Activated CD4-positive, alpha-beta T cell treated with anti-CD3 and anti-CD28 coated beads, Interleukin-2, amount 10 ng/mL, durations not matched to agents 7 days and 5 days (primary cell): Measurements from ENCODE around the gene CD8A. TPM values are rescaled to one million over a fixed set of nuclear protein-coding genes. Genes with fewer than 3 reads are reported as not detected.
"Not testable (repeated sequence)": the region's sequence is repeated elsewhere in the genome, so short reads cannot be mapped to it uniquely, and the experiment has no call there.

Source experiments
- CTCF ChIA-PET: fragments of 350-600 bp; sonication (Branson Sonifier 250); formaldehyde crosslinking; loops from one replicate; lab custom pipeline; 2021; ENCODE audit warnings: antibody characterized with exemption; lab: Charles Lee
- POLR2A ChIA-PET: fragments of 350-600 bp; sonication (Branson Sonifier 250); formaldehyde crosslinking; loops from one replicate; lab custom pipeline; 2021; ENCODE audit warnings: antibody characterized with exemption; lab: Charles Lee
- DNase-seq: peaks from one replicate; pipeline ENCODE4 v3.0.0-alpha.2; 2020
- H3K27ac Mint-ChIP-seq: one replicate; pipeline ENCODE4 v1.8.0; 2021; ENCODE audit warnings: mild to moderate bottlenecking, moderate library complexity, mixed read lengths
- H3K27me3 Mint-ChIP-seq: one replicate; pipeline ENCODE4 v1.8.0; 2021; ENCODE audit warnings: mixed read lengths
- H3K36me3 Mint-ChIP-seq: one replicate; pipeline ENCODE4 v1.8.0; 2021; ENCODE audit warnings: low read depth, mixed read lengths
- H3K4me1 Mint-ChIP-seq: one replicate; pipeline ENCODE4 v1.8.0; 2021; ENCODE audit warnings: mixed read lengths
- H3K4me3 Mint-ChIP-seq: one replicate; pipeline ENCODE4 v1.8.0; 2021; ENCODE audit warnings: mild to moderate bottlenecking, moderate library complexity, mixed read lengths
- H3K9me3 Mint-ChIP-seq: one replicate; pipeline ENCODE4 v1.8.0; 2021; ENCODE audit warnings: mixed read lengths
- total RNA-seq, 2 experiments: library from RNA; stranded (reverse); gene quantifications; one replicate each; pipeline ENCODE4 v1.2.3, GENCODE V29; 2021

CD8A gene
- total RNA-seq, 2 experiments from 2014 or later = 0.72 to 0.77 TPM

GRCh38 chr2:86764661-86765309, 25.9 kb downstream of the CD8A start:
- peak; percentile 51 for DNase-seq
- Mint-ChIP-seq H3K27ac (no peak overlapping the region), H3K9me3 (no peaks in the 10 kb centered on the region), H3K27me3 (no peaks in the 10 kb centered on the region), H3K4me1 (peaks cover 2% of the 10 kb centered on the region), H3K36me3 (peaks cover 16% of the 10 kb centered on the region), H3K4me3 (no peak overlapping the region)
- POLR2A ChIA-PET = no interaction called here
- CTCF ChIA-PET = interaction anchor here (0.6 to 1.7 kb wide), 4 partner anchors 16 to 41 kb away, joined by 3 to 5 read pairs (median 4); no protein-coding TSS in a partner anchor

GRCh38 chr2:86760371-86760770, 30.3 kb downstream of the CD8A start:
- no peak for DNase-seq
- Mint-ChIP-seq H3K27ac (no peak overlapping the region), H3K36me3 (peaks cover 24% of the 10 kb centered on the region), H3K9me3 (no peaks in the 10 kb centered on the region), H3K4me3 (no peak overlapping the region), H3K4me1 (peaks cover 3% of the 10 kb centered on the region), H3K27me3 (no peaks in the 10 kb centered on the region)
- CTCF ChIA-PET = no interaction called here
- POLR2A ChIA-PET = no interaction called here

GRCh38 chr2:86758405-86758804, 32.3 kb downstream of the CD8A start:
- H3K27ac Mint-ChIP-seq = no peak overlapping the region
- peaks cover 29% of the 10 kb centered on the region for H3K36me3 Mint-ChIP-seq
- no peak for DNase-seq
- ChIA-PET POLR2A (no interaction called here), CTCF (no interaction called here)
- H3K4me1 Mint-ChIP-seq = peaks cover 1% of the 10 kb centered on the region
- no peak overlapping the region for H3K4me3 Mint-ChIP-seq
- H3K27me3 Mint-ChIP-seq = no peaks in the 10 kb centered on the region
- H3K9me3 Mint-ChIP-seq = no peaks in the 10 kb centered on the region

GRCh38 chr2:86753606-86754005, 37.1 kb downstream of the CD8A start:
- peaks cover 60% of the 10 kb centered on the region for H3K36me3 Mint-ChIP-seq
- H3K9me3 Mint-ChIP-seq = peaks cover 13% of the 10 kb centered on the region
- CTCF ChIA-PET = interaction anchor here (1.3 kb wide), 1 partner anchor 26 kb away, joined by 3 read pairs; no protein-coding TSS in a partner anchor
- peaks cover 3% of the 10 kb centered on the region for H3K4me1 Mint-ChIP-seq
- H3K27me3 Mint-ChIP-seq = no peaks in the 10 kb centered on the region
- DNase-seq = no peak
- H3K27ac Mint-ChIP-seq = no peak overlapping the region
- POLR2A ChIA-PET = no interaction called here
- H3K4me3 Mint-ChIP-seq = no peak overlapping the region

GRCh38 chr2:86752934-86753333, 37.8 kb downstream of the CD8A start:
- Mint-ChIP-seq H3K36me3 (peaks cover 60% of the 10 kb centered on the region), H3K4me3 (no peak overlapping the region), H3K27ac (no peak overlapping the region), H3K9me3 (peaks cover 13% of the 10 kb centered on the region), H3K4me1 (peaks cover 3% of the 10 kb centered on the region), H3K27me3 (no peaks in the 10 kb centered on the region)
- ChIA-PET POLR2A (no interaction called here), CTCF (no interaction called here)
- no peak for DNase-seq

- Mint-ChIP-seq H3K9me3 (peaks cover 13% of the 10 kb centered on the region), H3K4me1 (peaks cover 5% of the 10 kb centered on the region), H3K36me3 (peaks cover 68% of the 10 kb centered on the region), H3K4me3 (no peak overlapping the region), H3K27me3 (no peaks in the 10 kb centered on the region), H3K27ac (no peak overlapping the region)
- no peak for DNase-seq
- POLR2A ChIA-PET = no interaction called here
- CTCF ChIA-PET = no interaction called here
Measured at GRCh38 chr2:86751778-86752177, 38.9 kb downstream of the CD8A start.

GRCh38 chr2:86750240-86750839, 40.4 kb downstream of the CD8A start:
- Mint-ChIP-seq H3K4me3 (no peak overlapping the region), H3K27ac (no peak overlapping the region), H3K9me3 (peaks cover 13% of the 10 kb centered on the region), H3K27me3 (no peaks in the 10 kb centered on the region), H3K4me1 (peaks cover 6% of the 10 kb centered on the region), H3K36me3 (peaks cover 65% of the 10 kb centered on the region)
- DNase-seq = no peak
- POLR2A ChIA-PET = no interaction called here
- CTCF ChIA-PET = no interaction called here

- ChIA-PET CTCF (no interaction called here), POLR2A (no interaction called here)
- DNase-seq = no peak
- Mint-ChIP-seq H3K9me3 (peaks cover 13% of the 10 kb centered on the region), H3K4me1 (peaks cover 10% of the 10 kb centered on the region), H3K27ac (no peak overlapping the region), H3K4me3 (no peak overlapping the region), H3K27me3 (no peaks in the 10 kb centered on the region), H3K36me3 (peaks cover 64% of the 10 kb centered on the region)
Measured at GRCh38 chr2:86747711-86748639, 42.7 kb downstream of the CD8A start.

GRCh38 chr2:86746939-86747338, 43.8 kb downstream of the CD8A start:
- ChIA-PET POLR2A (no interaction called here), CTCF (no interaction called here)
- DNase-seq = no peak
- Mint-ChIP-seq H3K9me3 (peaks cover 13% of the 10 kb centered on the region), H3K36me3 (peaks cover 59% of the 10 kb centered on the region), H3K4me3 (no peak overlapping the region), H3K27ac (no peak overlapping the region), H3K27me3 (no peaks in the 10 kb centered on the region), H3K4me1 (peaks cover 12% of the 10 kb centered on the region)

GRCh38 chr2:86744152-86744551, 46.6 kb downstream of the CD8A start:
- ChIA-PET CTCF (interaction anchor here (0.7 kb wide), 1 partner anchor 21 kb away, joined by 4 read pairs; no protein-coding TSS in a partner anchor), POLR2A (interaction anchor here (0.6 kb wide), 1 partner anchor 45 kb away, joined by 4 read pairs; no protein-coding TSS in a partner anchor)
- DNase-seq = no peak
- H3K27me3 Mint-ChIP-seq = no peaks in the 10 kb centered on the region
- no peak overlapping the region for H3K4me3 Mint-ChIP-seq
- H3K4me1 Mint-ChIP-seq = peaks cover 9% of the 10 kb centered on the region
- no peak overlapping the region for H3K27ac Mint-ChIP-seq
- H3K9me3 Mint-ChIP-seq = no peaks in the 10 kb centered on the region
- H3K36me3 Mint-ChIP-seq = peaks cover 37% of the 10 kb centered on the region

GRCh38 chr2:86741889-86742498, 48.7 kb downstream of the CD8A start:
- H3K27ac Mint-ChIP-seq, DNase-seq, POLR2A ChIA-PET, H3K27me3 Mint-ChIP-seq, CTCF ChIA-PET, H3K9me3 Mint-ChIP-seq, H3K4me3 Mint-ChIP-seq, H3K4me1 Mint-ChIP-seq: not testable (repeated sequence)
- H3K36me3 Mint-ChIP-seq = peaks cover 25% of the 10 kb centered on the region

- POLR2A ChIA-PET, CTCF ChIA-PET, H3K27ac Mint-ChIP-seq, H3K27me3 Mint-ChIP-seq, DNase-seq, H3K4me1 Mint-ChIP-seq, H3K9me3 Mint-ChIP-seq, H3K4me3 Mint-ChIP-seq: not testable (repeated sequence)
- peaks cover 13% of the 10 kb centered on the region for H3K36me3 Mint-ChIP-seq
Measured at GRCh38 chr2:86739889-86740288, 50.8 kb downstream of the CD8A start.
